Esophagus muscularis mucosa (tissue), 4 donors: ENCODE measurements around the gene NEURL1B. TPM values are rescaled to one million over a fixed set of nuclear protein-coding genes. Genes with fewer than 3 reads are reported as not detected.

Experiments
- DNase-seq: peaks from one replicate; pipeline ENCODE4 v3.0.0-alpha.2; 2017; ENCODE audit errors: extremely low spot score
- H3K27ac ChIP-seq, 4 donors: fragments of 200-600 bp; sonication (generic); replicated peaks in 1 of 4; 1 replicate in 3 of 4; 2 replicates in 1 of 4; pipeline ENCODE4 v1.5.1; 2016 to 2019; ENCODE audit warnings: mild to moderate bottlenecking in 1 of 4
- H3K27me3 ChIP-seq, 4 donors: fragments of 200-600 bp; sonication (generic); one replicate each; pipeline versions ENCODE4 v1.5.1 to v1.6.0; 2016 to 2019
- H3K36me3 ChIP-seq, 4 donors: fragments of 200-600 bp; sonication (generic); one replicate each; pipeline ENCODE4 v1.5.1; 2016 to 2019
- H3K4me1 ChIP-seq, 4 donors: fragments of 200-600 bp; sonication (generic); one replicate each; pipeline ENCODE4 v1.5.1; 2016 to 2019
- H3K4me3 ChIP-seq, 4 donors: fragments of 200-600 bp; sonication (generic); 1 replicate in 2 of 4; 2 replicates in 2 of 4; pipeline ENCODE4 v1.5.1; 2016 to 2019; ENCODE audit warnings: mild to moderate bottlenecking in 4 of 4, moderate library complexity in 1 of 4
- H3K9me3 ChIP-seq, 4 donors: fragments of 200-600 bp; sonication (generic); 1 replicate in 3 of 4; 2 replicates in 1 of 4; pipeline ENCODE4 v1.5.1; 2016 to 2019
- EP300 ChIP-seq: sonication (generic); formaldehyde crosslinking; IDR thresholded peaks from one replicate; pipeline ENCODE4 v1.6.1; 2017; ENCODE audit warnings: antibody characterized with exemption
- POLR2A ChIP-seq: fragments of 450-650 bp; IDR thresholded peaks from one replicate; pipeline ENCODE4 v1.6.1; 2017; ENCODE audit warnings: antibody characterized with exemption, moderate library complexity, mild to moderate bottlenecking, low read depth
- POLR2AphosphoS5 ChIP-seq, 2 donors: sonication (generic); formaldehyde crosslinking; IDR thresholded peaks; one replicate each; pipeline ENCODE4 v1.6.1; 2017; ENCODE audit warnings: antibody characterized with exemption in 2 of 2
- WGBS: methylation state at CpG from one replicate; pipeline ENCODE4 v1.1.5; 2018; 5-methylcytosine and 5-hydroxymethylcytosine counted together
- intact Hi-C: fragments of 100-400 bp; cut with DNase I; formaldehyde crosslinking; loops from one replicate; pipeline ENCODE4 v1.15.1; 2023
- total RNA-seq, 4 donors: library from RNA; depleted of rRNA; stranded (reverse); fragments of >200 nt; gene quantifications; one replicate each; pipeline versions ENCODE4 v1.1.0 to v1.2.1, GENCODE V29; 2016
- TF ChIP-seq, protein P1 (sequence below), 3 experiments: fragments of 200-600 bp in 2 of 3; fragments of 450-650 bp in 1 of 3; sonication (generic) in 2 of 3; IDR thresholded peaks; one replicate each; pipeline ENCODE4 v1.5.1; 2017 to 2019; ENCODE audit warnings: antibody characterized with exemption in 3 of 3, mild to moderate bottlenecking in 2 of 3, moderate library complexity in 1 of 3

Gene NEURL1B
- total RNA-seq, 4 donors from 2014 or later = 34.1 to 87.1 (median 60.2) TPM

DNA sequence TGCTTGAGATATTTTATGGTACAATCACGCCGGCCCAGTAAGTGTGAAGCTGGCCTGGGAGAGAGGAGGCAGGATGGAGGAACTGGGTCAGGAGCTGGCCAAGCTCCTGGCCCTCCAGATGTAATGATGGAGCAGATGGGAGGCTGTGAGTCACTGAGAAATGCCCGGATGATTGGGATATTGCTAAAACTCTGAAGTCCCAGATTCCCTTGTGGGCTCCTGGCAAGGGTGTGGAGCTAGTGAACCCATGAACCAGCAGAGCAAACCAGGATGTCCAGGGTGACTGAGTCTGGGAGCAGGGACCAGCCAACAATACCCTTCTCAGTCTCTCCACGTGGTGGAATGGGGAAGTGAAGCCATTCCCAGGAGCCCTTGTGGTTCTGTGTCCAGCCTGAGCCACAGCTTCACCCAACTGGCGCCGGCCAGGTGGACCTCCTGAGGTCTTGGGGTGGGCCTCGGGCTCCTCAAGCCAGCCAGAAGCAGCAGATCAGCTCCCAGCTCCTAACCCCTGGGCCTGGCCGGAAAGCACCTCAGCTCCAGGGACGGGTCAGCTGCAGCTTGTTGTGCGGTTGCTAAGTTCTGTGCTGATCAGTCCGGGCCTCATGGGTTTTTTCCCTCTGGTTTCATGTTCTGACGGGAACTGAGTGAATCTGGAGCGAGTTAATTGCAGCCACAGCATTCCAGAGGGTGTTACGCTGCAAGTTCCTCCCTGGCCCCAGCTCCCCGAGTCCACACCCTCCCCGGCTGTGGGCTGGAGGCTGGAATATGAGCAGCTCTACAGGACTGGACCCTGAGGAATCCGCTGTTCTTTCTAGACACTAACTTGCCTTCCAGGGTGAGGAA, 92.3 kb downstream of the NEURL1B start:
- H3K27ac ChIP-seq = peak overlapping the region; percentile 90 to 98 (median 96)
- 24% methylated on average over 17 of the region's 17 CpGs for WGBS
- peak; percentile 97 for DNase-seq
- no peaks in the 10 kb centered on the region for H3K27me3 ChIP-seq
- H3K4me1 ChIP-seq = peaks cover 34 to 73% (median 56%) of the 10 kb centered on the region in 4 donors
- TF ChIP-seq EP300 = peak; percentile 25
- TF ChIP-seq, protein P1, sequence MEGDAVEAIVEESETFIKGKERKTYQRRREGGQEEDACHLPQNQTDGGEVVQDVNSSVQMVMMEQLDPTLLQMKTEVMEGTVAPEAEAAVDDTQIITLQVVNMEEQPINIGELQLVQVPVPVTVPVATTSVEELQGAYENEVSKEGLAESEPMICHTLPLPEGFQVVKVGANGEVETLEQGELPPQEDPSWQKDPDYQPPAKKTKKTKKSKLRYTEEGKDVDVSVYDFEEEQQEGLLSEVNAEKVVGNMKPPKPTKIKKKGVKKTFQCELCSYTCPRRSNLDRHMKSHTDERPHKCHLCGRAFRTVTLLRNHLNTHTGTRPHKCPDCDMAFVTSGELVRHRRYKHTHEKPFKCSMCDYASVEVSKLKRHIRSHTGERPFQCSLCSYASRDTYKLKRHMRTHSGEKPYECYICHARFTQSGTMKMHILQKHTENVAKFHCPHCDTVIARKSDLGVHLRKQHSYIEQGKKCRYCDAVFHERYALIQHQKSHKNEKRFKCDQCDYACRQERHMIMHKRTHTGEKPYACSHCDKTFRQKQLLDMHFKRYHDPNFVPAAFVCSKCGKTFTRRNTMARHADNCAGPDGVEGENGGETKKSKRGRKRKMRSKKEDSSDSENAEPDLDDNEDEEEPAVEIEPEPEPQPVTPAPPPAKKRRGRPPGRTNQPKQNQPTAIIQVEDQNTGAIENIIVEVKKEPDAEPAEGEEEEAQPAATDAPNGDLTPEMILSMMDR (IDR thresholded peaks at IDR 0.05) = peak in 2 of 3 experiments; percentile 13 to 28
- TF ChIP-seq POLR2AphosphoS5 (IDR thresholded peaks at IDR 0.05) = peak; percentile 80 to 93
- TF ChIP-seq POLR2A = no peak
- peak overlapping the region in 3 of 4 donors; percentile 4 to 45 (median 22) for H3K4me3 ChIP-seq
- no peaks in the 10 kb centered on the region for H3K9me3 ChIP-seq
- intact Hi-C loops = no loop called here
- H3K36me3 ChIP-seq = no peaks in the 10 kb centered on the region

DNA sequence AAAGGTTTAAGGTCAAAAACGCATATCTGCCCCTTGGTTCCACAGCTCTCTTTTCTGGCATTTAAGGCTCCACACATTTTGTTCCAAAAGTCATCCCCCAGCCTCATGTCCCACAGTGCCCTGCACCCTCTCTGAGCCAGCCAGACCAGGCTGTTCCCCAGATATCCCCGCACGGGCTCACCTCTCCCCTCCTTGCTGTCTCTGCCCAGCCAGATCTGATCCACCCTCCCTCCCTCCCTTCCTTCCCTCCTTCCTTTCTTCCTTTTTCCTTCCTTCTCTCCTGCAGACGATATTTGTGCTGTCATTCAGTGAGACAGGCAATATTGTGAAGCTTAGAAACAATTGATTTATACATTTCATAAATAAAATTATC, 92.9 kb downstream of the NEURL1B start:
- H3K27me3 ChIP-seq = no peaks in the 10 kb centered on the region
- H3K4me1 ChIP-seq = peaks cover 34 to 74% (median 58%) of the 10 kb centered on the region in 4 donors
- no peak for DNase-seq
- peak overlapping the region; percentile 90 to 98 (median 96) for H3K27ac ChIP-seq
- no peaks in the 10 kb centered on the region for H3K36me3 ChIP-seq
- H3K9me3 ChIP-seq = no peaks in the 10 kb centered on the region
- intact Hi-C loops = no loop called here
- WGBS = 15% methylated on average over 4 of the region's 4 CpGs
- TF ChIP-seq EP300 (no peak), POLR2AphosphoS5 (IDR thresholded peaks at IDR 0.05) (no peak), POLR2A (no peak)
- TF ChIP-seq, protein P1 (IDR thresholded peaks at IDR 0.05) = no peak
- peak overlapping the region in 1 of 4 donors; percentile 45 for H3K4me3 ChIP-seq

DNA sequence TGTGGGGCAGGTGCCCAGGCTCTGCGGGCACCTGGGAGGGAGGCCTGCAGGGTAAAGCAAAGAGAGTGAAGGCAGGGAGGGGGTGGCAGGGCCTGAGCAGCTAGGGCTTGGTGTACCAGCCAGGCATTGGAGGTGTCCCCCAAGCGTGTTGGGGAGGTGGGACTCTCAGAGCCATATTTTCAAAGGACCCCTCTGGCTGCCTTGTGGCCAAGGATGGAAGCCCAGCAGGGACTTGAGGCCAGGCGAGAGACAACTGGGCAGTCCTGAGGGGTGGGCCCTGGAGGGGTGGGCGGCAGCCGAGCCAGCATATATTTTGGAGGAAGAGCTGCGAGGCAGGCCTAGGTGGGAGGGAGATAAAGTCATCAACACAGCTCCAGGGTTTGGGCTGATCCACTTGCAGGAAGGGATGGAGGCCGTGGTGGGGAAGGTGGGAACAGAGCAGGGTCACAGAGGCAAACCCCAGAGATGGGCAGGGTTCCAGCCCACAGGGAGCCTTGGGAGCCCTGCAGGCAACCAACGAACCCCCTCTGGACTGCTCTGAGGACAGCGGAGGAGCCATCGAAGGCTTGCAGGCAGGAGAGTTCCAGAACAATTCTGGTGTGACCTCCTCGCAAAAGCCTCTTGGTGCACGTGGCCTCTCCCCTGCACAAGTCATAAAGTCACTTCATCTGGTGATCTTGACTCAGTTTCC, 94.2 kb downstream of the NEURL1B start:
- intact Hi-C loops = no loop called here
- H3K4me3 ChIP-seq = no peak overlapping the region
- no peaks in the 10 kb centered on the region for H3K27me3 ChIP-seq
- peaks cover 34 to 87% (median 70%) of the 10 kb centered on the region in 4 donors for H3K4me1 ChIP-seq
- 89% methylated on average over 8 of the region's 12 CpGs for WGBS
- no peak for TF ChIP-seq POLR2A
- TF ChIP-seq, protein P1 (IDR thresholded peaks at IDR 0.05) = no peak
- TF ChIP-seq EP300 = no peak
- peak overlapping the region; percentile 90 to 98 (median 96) for H3K27ac ChIP-seq
- no peaks in the 10 kb centered on the region for H3K9me3 ChIP-seq
- DNase-seq = no peak
- no peaks in the 10 kb centered on the region for H3K36me3 ChIP-seq

DNA sequence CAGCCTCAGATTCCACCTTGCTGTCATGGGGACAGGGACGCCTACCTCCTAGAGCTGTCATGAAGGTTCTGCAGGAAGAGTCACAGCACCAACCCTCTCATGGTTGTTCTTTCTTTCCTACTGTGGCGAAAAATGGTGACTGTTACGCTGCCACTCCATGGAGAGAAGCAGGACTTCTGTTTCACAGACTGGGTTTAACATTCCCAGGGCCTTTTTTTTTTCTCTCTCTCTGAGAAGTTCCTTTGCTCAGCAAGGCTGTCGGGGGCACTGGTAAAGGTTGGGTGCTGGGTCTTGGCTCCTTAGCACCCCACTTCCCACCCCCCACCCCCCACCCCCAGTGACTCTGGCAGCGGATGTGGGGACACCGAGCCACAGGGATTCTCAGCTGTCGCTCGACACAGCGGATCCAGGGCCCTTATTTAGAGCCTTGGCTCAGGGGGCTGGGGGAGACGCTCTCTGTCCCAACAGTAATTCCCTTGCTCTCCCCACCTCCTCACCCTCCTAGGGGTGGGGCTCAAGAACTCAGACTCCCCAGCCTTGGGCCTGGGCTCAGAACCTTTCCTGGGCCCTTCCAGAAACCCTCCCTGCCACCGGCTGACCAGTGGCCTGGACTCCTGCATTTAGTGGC, 95.6 kb downstream of the NEURL1B start:
- intact Hi-C loops = no loop called here
- Histone ChIP-seq H3K27ac (peak overlapping the region; percentile 90 to 98 (median 96)), H3K36me3 (no peaks in the 10 kb centered on the region), H3K9me3 (no peaks in the 10 kb centered on the region), H3K4me1 (peaks cover 42 to 93% (median 80%) of the 10 kb centered on the region in 4 donors), H3K4me3 (no peak overlapping the region), H3K27me3 (no peaks in the 10 kb centered on the region)
- TF ChIP-seq POLR2A (no peak), POLR2AphosphoS5 (IDR thresholded peaks at IDR 0.05) (no peak), EP300 (no peak)
- TF ChIP-seq, protein P1 (IDR thresholded peaks at IDR 0.05) = no peak
- WGBS = 85% methylated on average over 11 of the region's 11 CpGs
- DNase-seq = no peak
